KMS-11 (cell line): Measurements from ENCODE around the gene DPH2.

ENCODE experiments used
- H2AFZ ChIP-seq: fragments of 200-600 bp; sonication (generic); 2 replicates; pipeline ENCODE4 v1.6.1; 2016; ENCODE audit warnings: antibody characterized with exemption, mixed run types, low read depth
- H3K27ac ChIP-seq: fragments of 200-600 bp; sonication (generic); 2 replicates; pipeline ENCODE4 v1.6.1; 2016; ENCODE audit warnings: mild to moderate bottlenecking, mixed run types
- H3K27me3 ChIP-seq: fragments of 200-600 bp; sonication (generic); 2 replicates; pipeline ENCODE4 v1.6.1; 2017; ENCODE audit warnings: mild to moderate bottlenecking, low read depth, mixed run types, moderate library complexity; ENCODE audit not compliant: insufficient read depth
- H3K36me3 ChIP-seq: fragments of 200-600 bp; sonication (generic); 2 replicates; pipeline ENCODE4 v1.6.1; 2017; ENCODE audit warnings: mild to moderate bottlenecking, mixed run types; ENCODE audit not compliant: insufficient read depth
- H3K4me1 ChIP-seq: fragments of 200-600 bp; sonication (generic); 2 replicates; pipeline ENCODE4 v1.6.1; 2016; ENCODE audit warnings: mild to moderate bottlenecking, low read depth, mixed run types; ENCODE audit not compliant: poor library complexity, severe bottlenecking
- H3K4me2 ChIP-seq: fragments of 200-600 bp; sonication (generic); 2 replicates; pipeline ENCODE4 v1.7.0; 2016; ENCODE audit warnings: mild to moderate bottlenecking, mixed run types
- H3K4me3 ChIP-seq: fragments of 200-600 bp; sonication (generic); IDR thresholded peaks from 2 replicates; pipeline ENCODE4 v1.6.1; 2017; ENCODE audit warnings: low read depth, low read length, mixed read lengths; ENCODE audit not compliant: insufficient read depth
- H3K79me2 ChIP-seq: fragments of 200-600 bp; sonication (generic); 2 replicates; pipeline ENCODE4 v1.6.1; 2016; ENCODE audit warnings: low read depth, mixed run types; ENCODE audit not compliant: insufficient read depth
- H3K9ac ChIP-seq: fragments of 200-600 bp; sonication (generic); 2 replicates; pipeline ENCODE4 v1.6.1; 2016; ENCODE audit warnings: mild to moderate bottlenecking, mixed run types
- H4K20me1 ChIP-seq: fragments of 200-600 bp; sonication (generic); 2 replicates; pipeline ENCODE4 v1.6.1; 2016; ENCODE audit warnings: mild to moderate bottlenecking, mixed run types; ENCODE audit not compliant: insufficient read depth
- CTCF ChIP-seq: fragments of 200-600 bp; sonication (generic); conservative IDR thresholded peaks from 2 replicates; pipeline ENCODE4 v1.6.1; 2017; ENCODE audit warnings: low read depth, mild to moderate bottlenecking, antibody characterized with exemption, low read length, moderate library complexity, mixed read lengths

Gene DPH2

GRCh38 chr1:43995984-43996732, 26.3 kb downstream of the DPH2 start:
- TF ChIP-seq CTCF, result no peak
- Histone ChIP-seq H2AFZ (no peak overlapping the region), H3K9ac (no peak overlapping the region), H3K4me3 (no peak overlapping the region), H3K4me2 (no peak overlapping the region), H3K79me2 (no peaks in the 10 kb centered on the region), H4K20me1 (no peaks in the 10 kb centered on the region), H3K4me1 (peaks cover 7% of the 10 kb centered on the region), H3K27ac (no peak overlapping the region), H3K36me3 (no peaks in the 10 kb centered on the region), H3K27me3 (no peaks in the 10 kb centered on the region)

DNA sequence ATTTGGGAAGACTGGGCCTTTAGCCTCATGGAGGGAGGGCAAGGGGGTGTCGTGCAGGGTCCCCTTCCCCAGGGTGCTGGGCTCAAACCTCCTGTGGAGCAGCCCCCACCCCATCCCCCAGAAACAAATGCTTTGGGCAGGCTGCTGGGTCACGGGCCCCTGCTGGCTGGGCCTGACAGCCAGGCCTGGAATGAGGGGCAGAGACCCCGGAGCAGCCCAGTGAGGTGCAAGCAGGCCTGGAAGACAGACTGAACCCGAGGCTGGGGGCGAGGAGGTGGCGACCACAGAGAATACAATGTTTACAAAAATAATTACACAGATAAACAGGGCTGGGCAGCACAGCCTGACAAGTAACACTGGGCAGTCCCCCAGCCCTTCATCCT, 26.9 kb downstream of the DPH2 start:
- Histone ChIP-seq H3K79me2 (no peaks in the 10 kb centered on the region), H3K4me1 (peaks cover 7% of the 10 kb centered on the region), H3K4me2 (no peak overlapping the region), H3K27me3 (no peaks in the 10 kb centered on the region), H3K4me3 (no peak overlapping the region), H2AFZ (no peak overlapping the region), H3K36me3 (no peaks in the 10 kb centered on the region), H4K20me1 (no peaks in the 10 kb centered on the region), H3K9ac (no peak overlapping the region), H3K27ac (no peak overlapping the region)
- no peak for TF ChIP-seq CTCF

DNA sequence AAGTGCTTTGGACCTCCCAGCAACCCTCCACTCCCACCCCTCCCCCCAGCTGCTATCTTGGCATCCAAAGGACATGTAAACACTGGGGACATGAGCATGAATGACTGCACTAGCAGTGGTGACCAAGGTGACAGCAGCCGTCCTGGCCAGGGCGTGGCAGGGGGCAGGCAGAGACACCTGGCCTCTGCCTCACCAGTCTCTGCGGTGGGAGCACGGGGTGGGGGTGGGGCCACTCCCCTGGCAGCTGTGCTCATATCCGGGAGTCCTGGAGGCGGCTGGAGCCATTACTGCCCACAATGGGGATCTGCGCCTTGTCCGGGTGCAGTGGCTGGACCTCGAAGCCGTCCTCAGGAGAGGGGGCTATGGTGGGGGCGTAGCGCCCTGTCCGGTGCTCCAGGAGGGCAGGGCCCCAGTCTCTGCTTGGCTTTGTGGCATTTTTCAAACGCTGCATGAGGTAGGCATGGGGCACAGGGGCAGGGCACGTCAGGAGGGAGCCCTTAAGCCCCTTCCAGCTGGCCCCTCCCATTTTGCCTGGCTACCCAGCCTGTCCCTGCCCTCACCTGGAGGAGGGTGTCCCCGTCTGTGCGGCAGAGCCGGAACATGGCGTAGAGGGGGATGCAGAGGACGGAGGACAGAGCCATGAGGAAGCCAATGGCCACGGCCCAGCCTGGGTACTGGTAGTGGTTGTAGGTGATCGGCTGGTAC, 27.6 kb downstream of the DPH2 start:
- no peak for TF ChIP-seq CTCF
- H3K9ac ChIP-seq, result no peak overlapping the region
- no peaks in the 10 kb centered on the region for H3K27me3 ChIP-seq
- H3K27ac ChIP-seq, result no peak overlapping the region
- no peak overlapping the region for H3K4me2 ChIP-seq
- H3K4me3 ChIP-seq, result no peak overlapping the region
- H4K20me1 ChIP-seq, result no peaks in the 10 kb centered on the region
- peaks cover 3% of the 10 kb centered on the region for H3K4me1 ChIP-seq
- H2AFZ ChIP-seq, result no peak overlapping the region
- H3K36me3 ChIP-seq, result no peaks in the 10 kb centered on the region
- no peaks in the 10 kb centered on the region for H3K79me2 ChIP-seq

- no peak overlapping the region for H2AFZ ChIP-seq
- no peaks in the 10 kb centered on the region for H3K79me2 ChIP-seq
- H3K4me2 ChIP-seq, result no peak overlapping the region
- no peaks in the 10 kb centered on the region for H3K27me3 ChIP-seq
- no peak overlapping the region for H3K9ac ChIP-seq
- no peaks in the 10 kb centered on the region for H4K20me1 ChIP-seq
- H3K4me3 ChIP-seq, result no peak overlapping the region
- no peak for TF ChIP-seq CTCF
- no peak overlapping the region for H3K27ac ChIP-seq
- H3K4me1 ChIP-seq, result no peaks in the 10 kb centered on the region
- no peaks in the 10 kb centered on the region for H3K36me3 ChIP-seq
Observed at GRCh38 chr1:43998000-43998378, 28.2 kb downstream of the DPH2 start.
